ENCODE data around the gene CEP192.

CEP192 gene

DNA sequence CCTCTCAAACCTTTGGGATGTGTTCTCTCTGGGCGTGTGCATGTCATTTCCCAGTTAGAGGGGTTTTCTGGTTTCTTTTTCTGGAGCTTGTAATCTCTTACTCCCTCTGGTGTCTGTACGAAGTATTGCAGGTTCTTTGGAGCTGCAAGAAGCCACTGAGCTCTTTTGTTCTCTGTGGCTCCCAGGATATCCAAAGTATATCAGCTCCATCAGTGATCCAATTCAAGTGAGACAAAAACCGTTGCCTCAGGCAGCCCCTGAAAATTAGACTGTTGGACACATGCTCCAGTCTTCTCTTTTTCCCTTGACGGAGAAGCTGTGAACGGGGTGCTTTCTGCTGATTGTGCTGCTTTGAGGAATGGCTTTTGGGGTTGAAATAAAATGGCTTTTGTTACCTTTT is 168.4 kb downstream of the CEP192 start:
- peak; percentile 64 to 65 for DNase-seq

DNA sequence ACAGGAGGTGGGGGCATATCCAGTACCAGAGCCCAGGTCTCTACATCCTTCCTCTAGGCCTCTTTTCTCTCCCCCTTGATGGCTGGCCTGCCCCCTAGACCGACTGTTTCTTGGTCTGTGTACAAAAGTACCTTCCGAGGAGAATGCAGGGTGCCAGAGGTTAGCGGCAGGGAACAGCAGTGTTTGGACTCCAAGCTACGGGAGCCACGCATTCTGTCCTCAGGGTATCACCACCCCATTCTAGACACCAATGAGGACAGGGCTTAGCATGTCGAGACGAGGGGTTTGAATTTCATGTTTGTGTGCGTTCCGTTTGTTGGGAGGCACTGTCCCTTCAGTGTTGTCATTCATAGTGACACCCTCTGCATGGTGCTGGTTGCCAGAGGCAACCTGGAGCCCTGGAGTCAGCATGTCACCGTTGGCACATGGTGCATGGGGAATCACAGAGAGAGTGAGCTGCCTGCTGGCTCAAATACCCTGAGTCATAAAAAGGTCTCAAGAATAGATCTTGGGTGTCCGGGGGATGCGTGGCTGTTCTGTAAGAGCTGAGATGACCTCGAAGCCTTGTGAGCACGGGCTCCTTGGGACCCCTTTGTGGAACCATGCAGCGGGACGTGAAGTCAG is 170.2 kb downstream of the CEP192 start:
- DNase-seq: no peak

DNA sequence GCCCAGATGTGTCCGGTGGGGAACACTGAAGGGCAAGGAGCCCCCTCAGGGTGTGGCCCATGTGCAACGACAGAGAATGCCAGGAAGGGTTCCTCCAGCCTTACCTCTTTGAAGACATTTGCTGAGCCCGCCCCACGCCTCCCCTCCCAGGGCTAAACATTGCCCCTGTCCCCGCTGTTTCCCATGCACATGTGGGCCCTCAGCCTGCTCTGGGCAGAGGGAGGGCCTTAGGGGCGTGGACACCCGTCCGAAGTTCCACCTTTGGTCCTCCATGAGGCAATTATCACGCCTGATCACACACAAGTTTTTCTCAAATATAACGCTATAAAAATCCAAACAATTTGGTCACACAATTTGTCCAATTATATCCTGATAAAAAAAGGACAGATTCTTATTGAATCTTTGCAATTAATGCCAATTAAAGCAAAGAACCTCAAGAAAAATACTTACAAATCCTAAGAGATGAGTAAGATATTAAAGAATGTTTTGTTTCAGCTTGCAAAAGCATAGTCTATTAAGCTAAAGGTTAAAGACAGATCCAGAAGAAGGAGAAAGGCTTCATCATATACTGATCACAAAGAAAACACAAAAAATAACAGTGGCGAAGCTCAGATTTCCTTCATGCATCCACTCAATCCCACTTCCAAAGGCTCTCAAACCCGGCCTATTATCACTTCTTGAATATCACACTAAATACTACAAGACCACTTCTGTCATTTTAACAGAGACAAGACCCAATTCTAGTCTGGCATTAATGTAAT is 172.2 kb downstream of the CEP192 start:
- no peak for DNase-seq

DNA sequence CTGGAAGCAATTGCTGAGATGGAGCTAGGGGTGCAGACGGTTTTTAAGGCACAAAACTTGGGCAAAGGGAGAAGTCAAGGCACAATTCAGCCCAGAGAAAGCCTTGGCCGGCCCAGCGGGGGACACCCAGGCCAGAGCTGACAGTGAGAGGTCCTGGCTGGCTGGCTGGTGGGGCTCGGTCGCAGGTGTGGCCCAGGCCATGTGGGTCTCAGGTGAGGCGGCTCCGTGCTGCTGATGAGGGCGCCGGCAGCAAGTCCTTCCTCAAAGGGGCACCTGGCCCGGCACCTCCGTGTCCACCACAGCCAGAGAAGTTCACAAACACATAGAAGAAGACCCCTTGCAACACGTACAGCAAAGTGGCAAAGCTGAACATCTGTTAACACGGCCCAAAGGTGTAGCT is 173.2 kb downstream of the CEP192 start:
- DNase-seq: no peak

DNA sequence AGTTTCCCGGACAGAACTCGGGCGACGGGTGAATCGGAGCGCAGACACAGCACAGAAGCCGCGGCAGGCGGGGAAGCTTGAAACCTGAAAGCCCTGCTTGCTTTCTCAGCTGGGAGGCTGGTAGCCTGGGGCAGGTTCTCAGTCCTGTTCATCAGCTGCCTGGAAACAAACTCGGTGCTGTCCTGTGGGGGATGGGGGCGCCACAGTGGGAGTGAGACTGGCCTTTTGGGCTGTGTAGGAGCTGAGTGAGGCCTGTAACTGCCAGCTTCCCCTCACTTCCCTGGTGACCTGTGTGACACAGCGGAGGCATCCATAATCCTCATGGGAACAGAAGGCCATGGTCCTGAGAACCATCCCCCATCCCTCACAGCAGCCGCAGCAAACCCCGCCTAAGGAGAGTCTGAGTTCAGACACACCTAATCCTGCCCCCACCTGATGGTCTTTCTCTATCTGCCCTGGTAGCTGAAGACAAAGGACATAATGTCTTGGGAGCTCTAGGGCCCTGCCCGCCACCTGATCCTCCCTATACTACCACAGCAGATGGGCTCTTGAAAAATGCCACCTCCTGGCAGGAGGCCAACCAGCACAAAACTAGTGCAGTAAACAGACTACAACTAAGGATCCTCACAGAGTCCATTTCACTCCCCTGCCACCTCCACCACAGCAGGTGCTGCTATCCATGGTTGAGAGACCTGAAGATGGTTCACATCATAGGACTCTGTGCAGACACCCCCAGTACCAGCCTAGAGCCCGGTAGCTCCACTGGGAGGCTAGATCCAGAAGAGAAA is 174.7 kb downstream of the CEP192 start:
- peak; percentile 67 to 77 for DNase-seq

DNA sequence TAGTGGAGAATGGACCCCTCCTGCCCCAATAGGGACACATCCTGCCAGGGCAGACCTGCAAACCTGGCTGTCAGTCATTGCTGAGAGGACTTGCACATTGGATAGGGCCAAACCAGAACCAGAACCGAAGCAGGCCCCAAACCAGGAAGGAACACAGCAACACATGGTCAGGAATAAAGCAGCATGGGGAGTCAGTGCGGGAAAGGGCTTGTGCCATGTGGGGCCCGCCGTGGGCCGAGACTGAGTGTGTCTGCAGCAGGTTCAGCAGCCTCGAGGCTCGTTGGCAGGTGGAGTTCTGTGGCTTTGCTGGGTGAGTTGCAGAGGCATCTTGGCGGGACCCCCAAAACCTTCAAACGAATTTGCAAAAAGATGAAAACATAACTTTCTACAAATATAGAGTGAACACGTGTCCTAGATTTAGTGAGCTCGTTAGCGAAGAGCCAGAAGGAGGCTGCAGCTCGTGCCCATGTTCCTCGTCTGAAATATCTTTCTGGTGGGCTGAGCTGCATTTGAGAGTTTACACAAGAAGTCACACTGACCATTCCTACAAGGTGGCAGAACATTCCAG is 182.5 kb downstream of the CEP192 start:
- DNase-seq: no peak
